ENCODE measurements around the gene CNTFR. TPM values are rescaled to one million over a fixed set of nuclear protein-coding genes. Genes with fewer than 3 reads are reported as not detected.
"Not testable (repeated sequence)": the region's sequence is repeated elsewhere in the genome, so short reads cannot be mapped to it uniquely, and the experiment has no call there.

Gene CNTFR
- total RNA-seq, result 2.1 and 4.7 TPM in 2 replicates
- polyA plus RNA-seq, result 7.0 and 7.5 TPM in 2 replicates

GRCh38 chr9:34589636-34590380 lies at the start of gene CNTFR:
Gene CNTFR (minus strand): TSS chr9:34589724. CDS start chr9:34568981, 20,743 bp downstream.
- peaks cover 40% of the 10 kb centered on the region for H3K4me1 ChIP-seq (ENCODE audit: insufficient read depth)
- peak within 1 kb of the TSS; percentile 35 for H2AFZ ChIP-seq
- no peaks in the 10 kb centered on the region for H3K36me3 ChIP-seq (replicated peaks; ENCODE audit: insufficient read depth, low read depth)
- H3K27me3 ChIP-seq, result peaks cover 93% of the 10 kb centered on the region
- H3K9me3 ChIP-seq (ENCODE audit: low read depth), result no peaks in the 10 kb centered on the region
- no peaks in the 10 kb centered on the region for H3K9me2 ChIP-seq (replicated peaks; ENCODE audit: insufficient read depth)
- WGBS (ENCODE audit: low lambda C conversion rate, missing lambda C conversion rate), result 3% methylated on average over 52 of the region's 104 CpGs
- H3K4me2 ChIP-seq, result peak within 1 kb of the TSS; percentile 93
- no peak within 1 kb of the TSS for H3K27ac ChIP-seq
- TF ChIP-seq EZH2 (IDR thresholded peaks at IDR 0.05; ENCODE audit: borderline replicate concordance), result peak; percentile 7
- TF ChIP-seq EZH2phosphoT487 (IDR thresholded peaks at IDR 0.05; ENCODE audit: low read depth, severe bottlenecking, unreplicated experiment), result no peak
- no peaks in the 10 kb centered on the region for H3K79me2 ChIP-seq
- DNase-seq (ENCODE audit: low spot score), result peak; percentile 69
- no peaks in the 10 kb centered on the region for H4K20me1 ChIP-seq (ENCODE audit: insufficient read depth, poor library complexity, severe bottlenecking)
- peak within 1 kb of the TSS; percentile 49 for H3K4me3 ChIP-seq

GRCh38 chr9:34639322-34639721 lies 49.8 kb upstream of the CNTFR start:
- WGBS (ENCODE audit: low lambda C conversion rate, missing lambda C conversion rate), result over 99% methylated on average over 8 of the region's 8 CpGs
- not testable (repeated sequence) for H3K9me3 ChIP-seq (ENCODE audit: low read depth); H3K9me2 ChIP-seq (replicated peaks; ENCODE audit: insufficient read depth)

GRCh38 chr9:34638138-34638445 lies 48.6 kb upstream of the CNTFR start:
- Histone ChIP-seq H3K9me3 (ENCODE audit: low read depth) (no peaks in the 10 kb centered on the region), H3K79me2 (peaks cover 12% of the 10 kb centered on the region), H3K4me1 (ENCODE audit: insufficient read depth) (peaks cover 20% of the 10 kb centered on the region), H3K4me2 (peak overlapping the region; percentile 90), H2AFZ (peak overlapping the region; percentile 84), H3K36me3 (replicated peaks; ENCODE audit: insufficient read depth, low read depth) (no peaks in the 10 kb centered on the region), H3K4me3 (peak overlapping the region; percentile 23), H4K20me1 (ENCODE audit: insufficient read depth, poor library complexity, severe bottlenecking) (no peaks in the 10 kb centered on the region), H3K27ac (peak overlapping the region; percentile 65), H3K27me3 (no peaks in the 10 kb centered on the region), H3K9me2 (replicated peaks; ENCODE audit: insufficient read depth) (no peaks in the 10 kb centered on the region)
- WGBS (ENCODE audit: low lambda C conversion rate, missing lambda C conversion rate), result 30% methylated on average over 7 of the region's 7 CpGs
- TF ChIP-seq EZH2 (IDR thresholded peaks at IDR 0.05; ENCODE audit: borderline replicate concordance), result no peak
- TF ChIP-seq EZH2phosphoT487 (IDR thresholded peaks at IDR 0.05; ENCODE audit: low read depth, severe bottlenecking, unreplicated experiment), result no peak
- no peak for TF ChIP-seq CTCF (IDR thresholded peaks at IDR 0.05; ENCODE audit: poor library complexity)
- DNase-seq (ENCODE audit: low spot score), result no peak

More at GRCh38 chr9:34639322-34639721, 49.8 kb upstream of the CNTFR start:
- H3K27me3 ChIP-seq; H3K4me3 ChIP-seq; DNase-seq (ENCODE audit: low spot score); H3K4me2 ChIP-seq; H4K20me1 ChIP-seq (ENCODE audit: insufficient read depth, poor library complexity, severe bottlenecking); H3K36me3 ChIP-seq (replicated peaks; ENCODE audit: insufficient read depth, low read depth); H3K27ac ChIP-seq; H2AFZ ChIP-seq: not testable (repeated sequence)
- H3K79me2 ChIP-seq, result peaks cover 12% of the 10 kb centered on the region
- H3K4me1 ChIP-seq (ENCODE audit: insufficient read depth), result peaks cover 20% of the 10 kb centered on the region

GRCh38 chr9:34637356-34638137 lies 48.0 kb upstream of the CNTFR start, which contains the start of gene SIGMAR1:
Gene SIGMAR1 (minus strand): TSS chr9:34637787. CDS start chr9:34637697, 90 bp downstream.
- Histone ChIP-seq H3K9me2 (replicated peaks; ENCODE audit: insufficient read depth) (no peaks in the 10 kb centered on the region), H3K4me2 (peak within 1 kb of the TSS; percentile 90), H3K9me3 (ENCODE audit: low read depth) (no peaks in the 10 kb centered on the region), H3K4me1 (ENCODE audit: insufficient read depth) (peaks cover 20% of the 10 kb centered on the region), H4K20me1 (ENCODE audit: insufficient read depth, poor library complexity, severe bottlenecking) (no peaks in the 10 kb centered on the region), H3K79me2 (peaks cover 12% of the 10 kb centered on the region), H3K27ac (peak within 1 kb of the TSS; percentile 65), H2AFZ (peak within 1 kb of the TSS; percentile 84), H3K4me3 (peak within 1 kb of the TSS; percentile 23), H3K36me3 (replicated peaks; ENCODE audit: insufficient read depth, low read depth) (no peaks in the 10 kb centered on the region), H3K27me3 (no peaks in the 10 kb centered on the region)
- peak; percentile 95 for DNase-seq (ENCODE audit: low spot score)
- under 1% methylated on average over 51 of the region's 74 CpGs for WGBS (ENCODE audit: low lambda C conversion rate, missing lambda C conversion rate)
- TF ChIP-seq EZH2phosphoT487 (IDR thresholded peaks at IDR 0.05; ENCODE audit: low read depth, severe bottlenecking, unreplicated experiment) (no peak), CTCF (IDR thresholded peaks at IDR 0.05; ENCODE audit: poor library complexity) (no peak), EZH2 (IDR thresholded peaks at IDR 0.05; ENCODE audit: borderline replicate concordance) (no peak)
